GM12865 (cell line): Measurements from ENCODE around the gene CSTA.

Experiments used
- DNase-seq: peaks from one replicate; pipeline ENCODE4 v3.0.0; 2010; ENCODE audit warnings: low read depth
- H3K4me3 ChIP-seq: 2 replicates; pipeline ENCODE4 v1.5.1; 2011; ENCODE audit warnings: mild to moderate bottlenecking, low read depth, low read length, control low read depth
- TF ChIP-seq, protein P1 (sequence below): IDR thresholded peaks from 2 replicates; pipeline ENCODE4 v1.5.1; 2011; ENCODE audit warnings: low read length, control low read depth, low read depth, inconsistent platforms; ENCODE audit not compliant: insufficient read depth; ENCODE audit errors: missing control alignments

The CSTA gene, protein sequence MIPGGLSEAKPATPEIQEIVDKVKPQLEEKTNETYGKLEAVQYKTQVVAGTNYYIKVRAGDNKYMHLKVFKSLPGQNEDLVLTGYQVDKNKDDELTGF

DNA sequence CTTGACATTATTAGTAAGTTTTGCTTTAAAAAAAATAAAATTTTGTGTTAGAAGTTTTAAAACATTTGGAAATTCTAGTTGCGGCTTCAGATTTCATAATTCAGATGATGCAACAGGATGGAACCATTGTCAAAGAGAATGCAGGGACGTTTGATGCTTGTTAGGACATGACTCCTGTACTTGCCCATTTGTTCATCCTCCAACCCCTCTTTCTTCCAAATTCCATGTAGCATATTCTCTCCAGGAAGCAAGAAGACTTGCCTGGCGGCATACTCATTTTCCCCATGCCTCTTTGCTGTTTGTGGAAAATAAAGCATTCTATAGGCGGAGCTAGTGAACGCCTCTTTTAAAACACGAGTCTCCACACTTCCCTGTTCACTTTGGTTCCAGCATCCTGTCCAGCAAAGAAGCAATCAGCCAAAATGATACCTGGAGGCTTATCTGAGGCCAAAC, at the start of gene CSTA:
Gene CSTA (plus strand): TSS at position 378 of the 453 bp plus-strand sequence. CDS start 45 bp downstream, at position 423.
- no peak for DNase-seq
- TF ChIP-seq, protein P1, sequence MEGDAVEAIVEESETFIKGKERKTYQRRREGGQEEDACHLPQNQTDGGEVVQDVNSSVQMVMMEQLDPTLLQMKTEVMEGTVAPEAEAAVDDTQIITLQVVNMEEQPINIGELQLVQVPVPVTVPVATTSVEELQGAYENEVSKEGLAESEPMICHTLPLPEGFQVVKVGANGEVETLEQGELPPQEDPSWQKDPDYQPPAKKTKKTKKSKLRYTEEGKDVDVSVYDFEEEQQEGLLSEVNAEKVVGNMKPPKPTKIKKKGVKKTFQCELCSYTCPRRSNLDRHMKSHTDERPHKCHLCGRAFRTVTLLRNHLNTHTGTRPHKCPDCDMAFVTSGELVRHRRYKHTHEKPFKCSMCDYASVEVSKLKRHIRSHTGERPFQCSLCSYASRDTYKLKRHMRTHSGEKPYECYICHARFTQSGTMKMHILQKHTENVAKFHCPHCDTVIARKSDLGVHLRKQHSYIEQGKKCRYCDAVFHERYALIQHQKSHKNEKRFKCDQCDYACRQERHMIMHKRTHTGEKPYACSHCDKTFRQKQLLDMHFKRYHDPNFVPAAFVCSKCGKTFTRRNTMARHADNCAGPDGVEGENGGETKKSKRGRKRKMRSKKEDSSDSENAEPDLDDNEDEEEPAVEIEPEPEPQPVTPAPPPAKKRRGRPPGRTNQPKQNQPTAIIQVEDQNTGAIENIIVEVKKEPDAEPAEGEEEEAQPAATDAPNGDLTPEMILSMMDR, result no peak
- H3K4me3 ChIP-seq, result no peak within 1 kb of the TSS

DNA sequence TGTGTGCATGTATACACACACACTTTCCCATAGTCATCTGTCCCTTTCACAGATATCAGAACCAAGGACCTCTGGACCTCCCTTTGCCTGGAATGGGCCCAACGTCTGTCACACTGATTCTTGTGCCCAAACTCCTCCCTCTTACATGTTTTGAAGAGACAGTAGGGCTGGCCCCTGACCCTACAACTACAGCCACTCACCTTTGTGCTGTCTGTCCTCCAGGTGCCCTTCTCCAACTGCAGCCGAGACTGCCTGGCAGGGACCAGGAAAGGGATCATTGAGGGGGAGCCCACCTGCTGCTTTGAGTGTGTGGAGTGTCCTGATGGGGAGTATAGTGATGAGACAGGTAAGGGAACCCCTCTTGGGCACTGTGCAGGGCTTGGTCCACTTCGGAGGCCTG, 43.2 kb upstream of the CSTA start:
- TF ChIP-seq, protein P1, result no peak
- H3K4me3 ChIP-seq, result no peak overlapping the region
- DNase-seq, result no peak

- TF ChIP-seq, protein P1, result no peak
- no peak overlapping the region for H3K4me3 ChIP-seq
- no peak for DNase-seq
Measured at GRCh38 chr3:122283796-122284445, 41.1 kb upstream of the CSTA start.

DNA sequence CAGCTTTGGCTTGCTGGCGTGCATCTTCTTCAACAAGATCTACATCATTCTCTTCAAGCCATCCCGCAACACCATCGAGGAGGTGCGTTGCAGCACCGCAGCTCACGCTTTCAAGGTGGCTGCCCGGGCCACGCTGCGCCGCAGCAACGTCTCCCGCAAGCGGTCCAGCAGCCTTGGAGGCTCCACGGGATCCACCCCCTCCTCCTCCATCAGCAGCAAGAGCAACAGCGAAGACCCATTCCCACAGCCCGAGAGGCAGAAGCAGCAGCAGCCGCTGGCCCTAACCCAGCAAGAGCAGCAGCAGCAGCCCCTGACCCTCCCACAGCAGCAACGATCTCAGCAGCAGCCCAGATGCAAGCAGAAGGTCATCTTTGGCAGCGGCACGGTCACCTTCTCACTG, 40.6 kb upstream of the CSTA start:
- no peak overlapping the region for H3K4me3 ChIP-seq
- DNase-seq, result no peak
- TF ChIP-seq, protein P1, result no peak

GRCh38 chr3:122294359-122294758, 30.7 kb upstream of the CSTA start:
- DNase-seq, result no peak
- no peak overlapping the region for H3K4me3 ChIP-seq
- TF ChIP-seq, protein P1, result no peak

DNA sequence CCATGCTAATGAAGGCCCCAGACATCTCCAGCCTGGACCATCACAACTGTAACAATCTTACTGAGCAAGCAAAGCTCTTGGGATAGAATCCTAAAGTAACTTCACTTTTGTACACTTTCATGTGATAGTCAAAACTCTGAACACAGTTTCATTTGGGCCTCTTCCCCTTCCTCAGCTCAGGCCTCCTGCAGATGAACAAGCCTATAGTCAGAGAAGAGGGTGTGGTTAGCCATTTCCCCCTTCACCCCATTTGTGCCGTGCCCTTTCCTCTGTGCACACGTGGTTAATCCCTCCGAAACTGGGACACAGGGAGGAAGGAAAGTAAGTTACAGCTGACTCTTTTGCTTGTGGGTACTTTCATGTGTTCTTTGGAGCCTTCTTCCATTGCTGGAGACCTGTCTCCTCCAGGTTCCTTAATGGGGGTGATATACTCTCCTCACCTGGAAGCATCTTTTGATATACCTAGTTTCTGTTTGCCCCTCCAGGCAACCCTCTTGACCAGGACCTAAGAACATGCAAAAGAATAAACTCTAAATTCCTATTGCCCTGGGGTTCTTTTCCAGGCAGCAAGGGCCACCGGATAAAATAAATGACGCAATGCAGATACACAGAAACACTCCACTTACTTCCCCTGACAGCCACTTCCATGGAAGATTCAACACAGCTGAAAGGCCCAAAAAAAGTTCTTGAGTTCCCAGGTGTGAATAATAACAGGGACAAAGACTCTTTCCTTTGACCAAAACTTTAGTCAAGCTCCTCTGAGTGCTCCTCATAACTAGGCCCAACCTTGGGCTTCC, 29.6 kb upstream of the CSTA start:
- no peak overlapping the region for H3K4me3 ChIP-seq
- TF ChIP-seq, protein P1, result no peak
- peak; percentile 49 for DNase-seq
